HEK293T (cell line): ENCODE measurements around the gene P2RX2.

Experiments
- CTCF ChIA-PET: fragments of 350-600 bp; formaldehyde crosslinking; extraction: SDS; loops from one replicate; lab custom pipeline; 2021; ENCODE audit warnings: antibody characterized with exemption, inconsistent platforms; lab: Yijun Ruan, JAX
- POLR2A ChIA-PET: fragments of 350-600 bp; formaldehyde crosslinking; extraction: SDS; loops from one replicate; lab custom pipeline; 2020; ENCODE audit warnings: antibody characterized with exemption, inconsistent platforms; lab: Yijun Ruan, JAX
- DNase-seq: peaks from one replicate; pipeline ENCODE4 v3.0.0; 2012; ENCODE audit warnings: mixed read lengths; ENCODE audit errors: extremely low spot score
- ARNT ChIP-seq: fragments of 450-650 bp; IDR thresholded peaks from 2 replicates; pipeline ENCODE4 v1.6.1; 2017; ENCODE audit warnings: mild to moderate bottlenecking
- BHLHE40 ChIP-seq: fragments of 450-650 bp; IDR thresholded peaks from 2 replicates; pipeline ENCODE4 v1.6.1; 2016; ENCODE audit warnings: mild to moderate bottlenecking, moderate library complexity, borderline replicate concordance
- CTBP1 ChIP-seq: fragments of 450-650 bp; IDR thresholded peaks from 2 replicates; pipeline ENCODE4 v1.6.1; 2016; ENCODE audit warnings: borderline replicate concordance
- ELF4 ChIP-seq: fragments of 450-650 bp; IDR thresholded peaks from 2 replicates; pipeline ENCODE4 v1.6.1; 2017; ENCODE audit warnings: antibody characterized with exemption
- FOXA1 ChIP-seq: fragments of 450-650 bp; IDR thresholded peaks from 2 replicates; pipeline ENCODE4 v1.6.1; 2016; ENCODE audit warnings: mild to moderate bottlenecking
- FOXK2 ChIP-seq: fragments of 450-650 bp; IDR thresholded peaks from 2 replicates; pipeline ENCODE4 v1.6.1; 2016; ENCODE audit warnings: mild to moderate bottlenecking
- FOXM1 ChIP-seq: fragments of 450-650 bp; IDR thresholded peaks from 2 replicates; pipeline ENCODE4 v1.6.1; 2017; ENCODE audit warnings: mild to moderate bottlenecking, borderline replicate concordance
- HDGF ChIP-seq: fragments of 450-650 bp; IDR thresholded peaks from 2 replicates; pipeline ENCODE4 v1.6.1; 2017; ENCODE audit warnings: antibody characterized with exemption, borderline replicate concordance
- L3MBTL2 ChIP-seq: fragments of 450-650 bp; conservative IDR thresholded peaks from 2 replicates; pipeline ENCODE4 v1.6.1; 2016; ENCODE audit warnings: mild to moderate bottlenecking
- LEF1 ChIP-seq: fragments of 450-650 bp; IDR thresholded peaks from 2 replicates; pipeline ENCODE4 v1.6.1; 2017; ENCODE audit warnings: mild to moderate bottlenecking, borderline replicate concordance
- NFRKB ChIP-seq: fragments of 450-650 bp; IDR thresholded peaks from 2 replicates; pipeline ENCODE4 v1.6.1; 2016; ENCODE audit warnings: mild to moderate bottlenecking, moderate library complexity
- SP1 ChIP-seq: fragments of 450-650 bp; IDR thresholded peaks from 2 replicates; pipeline ENCODE4 v1.6.1; 2017
- SUZ12 ChIP-seq: fragments of 450-650 bp; IDR thresholded peaks from 2 replicates; pipeline ENCODE4 v1.6.1; 2016; ENCODE audit warnings: mild to moderate bottlenecking
- TARDBP ChIP-seq: fragments of 450-650 bp; IDR thresholded peaks from 2 replicates; pipeline ENCODE4 v1.6.1; 2016
- ZNF384 ChIP-seq: fragments of 450-650 bp; IDR thresholded peaks from 2 replicates; pipeline ENCODE4 v1.6.1; 2016
- TF ChIP-seq, protein P1 (sequence below): fragments of 450-650 bp; IDR thresholded peaks from 2 replicates; pipeline ENCODE4 v1.6.1; 2016

P2RX2 gene

DNA sequence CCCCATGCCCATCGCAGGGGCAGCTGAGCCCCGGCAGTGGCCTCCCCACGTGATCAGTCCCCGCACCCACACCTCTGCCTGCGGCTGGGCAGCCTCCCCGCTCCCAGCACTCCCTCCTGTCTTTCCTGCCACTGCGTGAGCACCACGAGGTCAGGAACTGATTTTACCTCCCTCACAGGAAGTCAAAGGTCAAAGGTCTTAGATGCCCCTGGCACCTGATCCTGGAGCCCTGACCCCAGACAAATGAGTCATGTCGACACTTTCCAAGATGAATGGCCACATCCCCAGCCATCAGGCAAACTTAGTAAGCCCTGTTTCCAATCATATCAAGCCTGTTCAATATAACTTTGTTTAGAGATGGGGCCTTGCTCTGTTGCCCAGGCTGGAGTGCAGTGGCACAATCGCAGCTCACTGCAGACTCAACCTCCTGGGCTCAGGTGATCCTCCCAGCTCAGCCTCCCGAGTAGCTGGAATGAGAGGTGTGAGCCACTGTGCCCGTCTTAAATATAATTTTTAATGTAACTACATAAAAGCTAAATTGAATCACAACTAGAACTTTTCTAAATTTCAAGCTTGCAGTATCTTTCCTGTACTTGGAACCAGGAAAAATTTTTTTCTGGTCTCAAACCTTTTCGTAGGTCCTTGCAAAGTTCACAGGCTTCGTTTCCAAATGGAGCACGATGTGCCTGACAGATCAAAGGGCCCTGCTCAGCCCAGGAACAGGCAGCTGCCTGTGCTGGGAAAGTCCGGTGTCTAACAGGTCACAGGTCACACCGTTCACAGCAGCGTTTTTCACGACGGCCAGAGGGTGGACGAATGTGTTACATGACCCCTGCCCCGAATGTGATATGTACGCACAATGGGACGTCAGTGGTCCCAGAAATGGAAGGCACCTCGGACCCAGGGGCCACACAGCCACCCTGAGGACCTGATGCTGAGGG is 10.1 kb upstream of the P2RX2 start:
- ChIA-PET CTCF (no interaction called here), POLR2A (no interaction called here)
- no peak for DNase-seq
- TF ChIP-seq ARNT (no peak), ZNF384 (no peak), FOXA1 (no peak), L3MBTL2 (no peak), FOXK2 (no peak)

DNA sequence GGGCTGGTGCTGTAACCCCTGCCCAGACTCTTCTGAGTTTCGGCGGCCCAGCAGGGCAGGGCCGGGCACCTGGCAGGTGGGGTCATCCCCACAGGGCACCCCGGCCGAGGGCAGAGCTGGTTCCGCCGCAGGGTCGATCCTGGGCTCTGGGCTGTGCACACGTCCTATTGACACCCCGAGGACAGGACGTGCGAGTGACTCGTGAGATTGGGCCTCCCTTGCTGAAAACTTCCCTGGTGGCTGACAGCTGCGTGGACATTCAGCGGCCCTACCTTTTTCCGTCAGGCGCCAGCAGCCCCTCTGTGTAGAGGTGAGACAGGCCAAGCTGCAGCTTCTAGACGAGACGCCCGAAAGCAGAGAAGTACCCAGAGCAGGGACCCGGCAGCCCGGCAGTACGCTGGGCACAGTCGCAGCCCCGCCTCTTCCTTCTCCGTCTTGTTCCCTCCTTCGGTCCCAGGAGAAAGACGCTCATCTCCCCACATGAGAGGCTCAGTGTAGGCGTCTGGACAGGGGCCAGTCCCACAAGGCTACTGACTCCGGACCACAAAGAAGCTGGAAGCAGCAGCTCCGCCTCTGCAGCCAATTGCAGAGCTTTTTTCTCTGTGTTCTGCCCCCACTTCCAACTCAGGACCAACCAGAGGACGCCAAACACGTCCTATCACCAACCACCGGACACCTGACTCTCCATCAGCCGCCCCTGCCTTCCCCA is 8.4 kb upstream of the P2RX2 start, which contains the start of gene LRCOL1:
TSS of gene LRCOL1 (minus strand) at position 532 of the 709 bp plus-strand sequence. CDS start 4,331 bp downstream, outside the sequence.
- no peak for DNase-seq
- ChIA-PET POLR2A (no interaction called here), CTCF (no interaction called here)
- TF ChIP-seq ZNF384 = no peak
- TF ChIP-seq CTBP1 = no peak
- no peak for TF ChIP-seq ARNT
- no peak for TF ChIP-seq FOXK2
- no peak for TF ChIP-seq FOXA1
- TF ChIP-seq BHLHE40 = no peak
- TF ChIP-seq NFRKB = no peak
- no peak for TF ChIP-seq TARDBP
- no peak for TF ChIP-seq ELF4
- TF ChIP-seq SUZ12 = no peak
- no peak for TF ChIP-seq L3MBTL2
- TF ChIP-seq HDGF = no peak
- TF ChIP-seq LEF1 = no peak
- no peak for TF ChIP-seq FOXM1
- TF ChIP-seq SP1 = no peak

DNA sequence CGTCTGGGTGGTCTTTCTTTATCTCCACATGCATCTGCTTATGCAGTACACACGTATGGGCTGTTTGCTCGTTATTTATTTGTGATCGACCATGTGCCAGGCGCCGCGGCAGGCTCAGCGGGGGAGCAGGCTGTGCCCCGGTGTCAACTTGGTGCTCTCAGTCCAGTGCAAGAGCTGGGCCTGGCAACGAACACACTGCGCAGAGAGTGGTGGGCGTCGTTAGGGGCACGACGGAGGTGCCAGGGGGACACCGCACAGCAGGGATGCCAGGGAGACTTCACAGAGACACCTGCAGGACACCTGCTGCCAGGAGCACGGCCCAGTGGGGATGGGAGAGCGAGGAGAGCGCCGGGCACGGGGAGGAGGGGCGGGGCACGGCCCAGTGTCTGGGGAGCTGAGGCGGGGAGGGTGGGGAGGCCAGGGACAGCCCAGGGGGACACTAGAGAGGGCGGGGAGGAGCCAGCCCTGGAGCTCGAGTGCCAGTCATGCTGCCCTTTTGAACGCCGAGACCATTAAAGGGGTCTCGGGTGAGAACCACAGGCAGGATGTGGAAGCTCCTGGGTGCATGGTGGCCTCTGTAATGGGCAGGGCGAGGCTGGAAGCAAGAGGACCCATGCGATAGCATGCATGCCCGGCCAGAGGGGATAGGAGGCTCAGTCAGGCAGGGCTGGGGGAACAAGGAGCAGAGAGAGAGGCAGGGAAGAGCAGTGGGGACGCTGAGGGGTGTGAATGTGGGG is 7.5 kb upstream of the P2RX2 start:
- POLR2A ChIA-PET = no interaction called here
- DNase-seq = no peak
- CTCF ChIA-PET = interaction anchor here (0.6 kb wide), 1 partner anchor 39 kb away, joined by 3 read pairs; no protein-coding TSS in a partner anchor
- no peak for TF ChIP-seq TARDBP
- TF ChIP-seq ARNT = no peak

DNA sequence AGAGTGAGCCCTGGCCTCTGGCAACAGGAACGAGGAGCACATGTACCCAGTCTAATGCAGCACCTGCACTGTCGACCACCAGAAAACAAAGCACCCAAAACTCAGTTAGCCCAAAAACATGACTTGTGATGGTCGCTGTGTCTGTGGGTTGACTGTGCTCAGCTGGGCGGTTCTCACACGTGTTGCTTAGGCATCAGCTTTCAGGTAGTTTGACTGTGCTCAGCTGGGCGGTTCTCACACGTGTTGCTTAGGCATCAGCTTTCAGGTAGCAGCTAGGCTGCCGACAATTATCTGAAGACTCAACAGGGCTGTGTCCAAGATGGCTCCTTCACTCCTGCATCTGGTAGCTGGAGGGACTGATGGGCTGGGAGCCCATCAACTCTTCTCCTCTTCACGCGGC is 7.0 kb upstream of the P2RX2 start:
- no peak for TF ChIP-seq FOXK2
- TF ChIP-seq SUZ12 = no peak
- no peak for TF ChIP-seq ARNT
- TF ChIP-seq CTBP1 = no peak
- TF ChIP-seq LEF1 = no peak
- no peak for TF ChIP-seq FOXA1
- no peak for TF ChIP-seq HDGF
- TF ChIP-seq SP1 = no peak
- TF ChIP-seq TARDBP = no peak
- TF ChIP-seq NFRKB = no peak
- no peak for TF ChIP-seq ZNF384
- no peak for TF ChIP-seq L3MBTL2
- TF ChIP-seq ELF4 = no peak
- TF ChIP-seq, protein P1, sequence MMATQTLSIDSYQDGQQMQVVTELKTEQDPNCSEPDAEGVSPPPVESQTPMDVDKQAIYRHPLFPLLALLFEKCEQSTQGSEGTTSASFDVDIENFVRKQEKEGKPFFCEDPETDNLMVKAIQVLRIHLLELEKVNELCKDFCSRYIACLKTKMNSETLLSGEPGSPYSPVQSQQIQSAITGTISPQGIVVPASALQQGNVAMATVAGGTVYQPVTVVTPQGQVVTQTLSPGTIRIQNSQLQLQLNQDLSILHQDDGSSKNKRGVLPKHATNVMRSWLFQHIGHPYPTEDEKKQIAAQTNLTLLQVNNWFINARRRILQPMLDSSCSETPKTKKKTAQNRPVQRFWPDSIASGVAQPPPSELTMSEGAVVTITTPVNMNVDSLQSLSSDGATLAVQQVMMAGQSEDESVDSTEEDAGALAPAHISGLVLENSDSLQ = no peak
- no peak for TF ChIP-seq BHLHE40
- TF ChIP-seq FOXM1 = no peak
- ChIA-PET CTCF (interaction anchor here (0.6 kb wide), 1 partner anchor 39 kb away, joined by 3 read pairs; no protein-coding TSS in a partner anchor), POLR2A (no interaction called here)
- no peak for DNase-seq

DNA sequence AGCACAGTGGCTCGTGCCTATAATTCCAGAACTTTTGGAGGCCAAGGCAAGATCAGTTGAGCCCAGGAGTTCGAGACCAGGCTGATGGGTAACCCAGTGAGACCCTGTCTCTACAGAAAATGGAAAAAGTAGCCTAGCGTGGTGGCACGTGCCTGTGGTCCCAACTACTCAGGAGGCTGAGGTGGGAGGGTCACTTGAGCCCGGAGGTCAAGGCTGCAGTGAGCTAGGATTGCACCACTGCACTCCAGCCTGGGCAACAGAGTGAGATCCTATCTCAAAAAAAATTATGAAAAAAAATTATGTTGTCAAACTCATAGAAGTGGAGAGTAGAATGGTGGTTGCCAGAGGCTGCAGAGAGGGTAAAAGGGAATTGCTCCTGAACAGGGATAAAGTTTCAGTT is 4.5 kb upstream of the P2RX2 start:
- no peak for TF ChIP-seq BHLHE40
- no peak for TF ChIP-seq ELF4
- TF ChIP-seq NFRKB = no peak
- TF ChIP-seq ZNF384 = no peak
- TF ChIP-seq, protein P1 = no peak
- TF ChIP-seq ARNT = no peak
- TF ChIP-seq SP1 = no peak
- TF ChIP-seq FOXA1 = no peak
- TF ChIP-seq HDGF = no peak
- no peak for TF ChIP-seq FOXM1
- TF ChIP-seq LEF1 = no peak
- TF ChIP-seq CTBP1 = no peak
- no peak for TF ChIP-seq L3MBTL2
- ChIA-PET POLR2A (no interaction called here), CTCF (interaction anchor here (1.5 kb wide), 1 partner anchor 200 kb away, joined by 17 read pairs; no protein-coding TSS in a partner anchor)
- no peak for DNase-seq
